Mesenchymal stem cell (in vitro differentiated cells and primary cell): ENCODE results near the gene SYT7.

Experiments used
- DNase-seq: peaks from one replicate; pipeline ENCODE4 v3.0.0-alpha.2; 2013
- H2AFZ ChIP-seq: one replicate; pipeline ENCODE4 v1.6.1; 2013; ENCODE audit warnings: low read depth, mild to moderate bottlenecking, control low read depth, inconsistent platforms, low read length, moderate library complexity
- H2AK5ac ChIP-seq: 2 replicates; pipeline ENCODE4 v1.6.1; 2013; ENCODE audit warnings: low read length, moderate library complexity, mild to moderate bottlenecking, inconsistent platforms; ENCODE audit not compliant: severe bottlenecking
- H2BK120ac ChIP-seq: one replicate; pipeline ENCODE4 v1.6.1; 2013; ENCODE audit warnings: low read depth, mild to moderate bottlenecking, inconsistent platforms, low read length, moderate library complexity
- H2BK12ac ChIP-seq, 2 experiments: one replicate each; pipeline ENCODE4 v1.6.1; 2013; ENCODE audit warnings: inconsistent platforms in 2 of 2, low read length in 2 of 2, mild to moderate bottlenecking in 2 of 2, moderate library complexity in 2 of 2, control low read depth in 1 of 2
- H2BK15ac ChIP-seq: one replicate; pipeline ENCODE4 v1.6.1; 2013; ENCODE audit warnings: mild to moderate bottlenecking, low read depth, inconsistent platforms; ENCODE audit not compliant: poor library complexity, severe bottlenecking
- H2BK5ac ChIP-seq: 2 replicates; pipeline ENCODE4 v1.6.1; 2013; ENCODE audit warnings: low read depth, mild to moderate bottlenecking, low read length, control low read depth, inconsistent platforms; ENCODE audit not compliant: poor library complexity, severe bottlenecking
- H3K14ac ChIP-seq, 2 experiments: one replicate each; pipeline ENCODE4 v1.6.1; 2013; ENCODE audit warnings: inconsistent platforms in 2 of 2, low read length in 2 of 2, control low read depth in 1 of 2, mild to moderate bottlenecking in 1 of 2, moderate library complexity in 1 of 2
- H3K18ac ChIP-seq, 2 experiments: one replicate each; pipeline ENCODE4 v1.6.1; 2013; ENCODE audit warnings: inconsistent platforms in 2 of 2, low read length in 2 of 2, control low read depth in 1 of 2, low read depth in 1 of 2, mild to moderate bottlenecking in 1 of 2
- H3K23ac ChIP-seq, 2 experiments: one replicate each; pipeline ENCODE4 v1.6.1; 2013; ENCODE audit warnings: inconsistent platforms in 2 of 2, low read length in 2 of 2, mild to moderate bottlenecking in 2 of 2, moderate library complexity in 2 of 2, control low read depth in 1 of 2
- H3K27ac ChIP-seq: 2 replicates; pipeline ENCODE4 v1.5.1; 2013; ENCODE audit warnings: mild to moderate bottlenecking, moderate library complexity, low read length, control low read depth, inconsistent platforms; ENCODE audit not compliant: poor library complexity, severe bottlenecking
- H3K27me3 ChIP-seq, 2 experiments: 2 replicates each; pipeline versions ENCODE4 v1.6.1 to v1.7.0; 2013; ENCODE audit warnings: low read length in 2 of 2, mild to moderate bottlenecking in 2 of 2, moderate library complexity in 2 of 2, control low read depth in 1 of 2, inconsistent platforms in 1 of 2; ENCODE audit not compliant: control insufficient read depth in 1 of 2, insufficient read depth in 1 of 2
- H3K36me3 ChIP-seq, 2 experiments: 2 replicates each; pipeline versions ENCODE4 v1.6.1 to v1.7.0; 2013; ENCODE audit warnings: low read length in 2 of 2, control low read depth in 1 of 2, inconsistent platforms in 1 of 2, low read depth in 1 of 2, mild to moderate bottlenecking in 1 of 2; ENCODE audit not compliant: insufficient read depth in 2 of 2, control insufficient read depth in 1 of 2
- H3K4ac ChIP-seq, 2 experiments: one replicate each; pipeline ENCODE4 v1.6.1; 2013; ENCODE audit warnings: inconsistent platforms in 2 of 2, low read length in 2 of 2, mild to moderate bottlenecking in 2 of 2, moderate library complexity in 2 of 2, control low read depth in 1 of 2, low read depth in 1 of 2
- H3K4me1 ChIP-seq: 2 replicates; pipeline ENCODE4 v1.6.1; 2013; ENCODE audit warnings: low read depth, low read length, control low read depth; ENCODE audit not compliant: control insufficient read depth, insufficient read depth
- H3K4me2 ChIP-seq: 2 replicates; pipeline ENCODE4 v1.6.1; 2013; ENCODE audit warnings: low read length, mild to moderate bottlenecking, inconsistent platforms; ENCODE audit not compliant: poor library complexity, severe bottlenecking
- H3K4me3 ChIP-seq, 2 experiments: 2 replicates each; pipeline versions ENCODE4 v1.5.1 to v1.7.0; 2013; ENCODE audit warnings: low read length in 2 of 2, mild to moderate bottlenecking in 2 of 2, control low read depth in 1 of 2, low read depth in 1 of 2; ENCODE audit not compliant: insufficient read depth in 1 of 2
- H3K79me1 ChIP-seq: replicated peaks from 2 replicates; pipeline ENCODE4 v1.6.1; 2013; ENCODE audit warnings: mild to moderate bottlenecking, control low read depth, low read length, inconsistent platforms; ENCODE audit not compliant: poor library complexity, severe bottlenecking
- H3K9ac ChIP-seq: 2 replicates; pipeline ENCODE4 v1.7.0; 2013; ENCODE audit warnings: mild to moderate bottlenecking, low read length, moderate library complexity
- H3K9me3 ChIP-seq: 2 replicates; pipeline ENCODE4 v1.7.0; 2013; ENCODE audit warnings: mild to moderate bottlenecking, low read length; ENCODE audit not compliant: control insufficient read depth
- H4K8ac ChIP-seq: one replicate; pipeline ENCODE4 v1.6.1; 2013; ENCODE audit warnings: inconsistent platforms, mild to moderate bottlenecking, low read length, moderate library complexity
- H4K91ac ChIP-seq: one replicate; pipeline ENCODE4 v1.6.1; 2013; ENCODE audit warnings: mild to moderate bottlenecking, low read length, inconsistent platforms
- WGBS: methylation state at CpG from one replicate; pipeline ENCODE4 v1.1.7; 2013; ENCODE audit warnings: mixed read lengths; 5-methylcytosine and 5-hydroxymethylcytosine counted together

SYT7 gene

GRCh38 chr11:61621917-61622585 lies 41.2 kb upstream of the SYT7 start:
- no peak for DNase-seq
- Histone ChIP-seq H3K4me2 (no peak overlapping the region), H3K79me1 (no peaks in the 10 kb centered on the region), H3K4me1 (peaks cover 7% of the 10 kb centered on the region), H2BK15ac (no peak overlapping the region), H4K8ac (no peak overlapping the region), H3K14ac (no peak overlapping the region), H3K27ac (no peak overlapping the region), H3K18ac (no peak overlapping the region), H3K23ac (no peak overlapping the region), H3K27me3 (peaks cover 0 to 37% of the 10 kb centered on the region in 2 experiments), H3K9me3 (no peaks in the 10 kb centered on the region), H3K4ac (no peak overlapping the region), H4K91ac (no peak overlapping the region), H2BK5ac (no peak overlapping the region), H3K4me3 (no peak overlapping the region), H2BK120ac (no peak overlapping the region), H2AK5ac (no peak overlapping the region), H3K36me3 (peaks cover 0 to 3% of the 10 kb centered on the region in 2 experiments), H2BK12ac (no peak overlapping the region), H3K9ac (no peak overlapping the region), H2AFZ (no peak overlapping the region)
- WGBS, result 66% methylated on average over 5 of the region's 7 CpGs

- no peaks in the 10 kb centered on the region for H3K36me3 ChIP-seq
- H3K27me3 ChIP-seq, result peaks cover 0 to 37% of the 10 kb centered on the region in 2 experiments
- no peak overlapping the region for H3K27ac ChIP-seq
- H3K18ac ChIP-seq, result no peak overlapping the region
- no peak overlapping the region for H3K23ac ChIP-seq
- no peak overlapping the region for H4K91ac ChIP-seq
- no peak overlapping the region for H2BK5ac ChIP-seq
- H2BK12ac ChIP-seq, result no peak overlapping the region
- DNase-seq, result no peak
- no peak overlapping the region for H3K4ac ChIP-seq
- H2BK120ac ChIP-seq, result no peak overlapping the region
- H2BK15ac ChIP-seq, result no peak overlapping the region
- H3K79me1 ChIP-seq, result no peaks in the 10 kb centered on the region
- no peak overlapping the region for H3K4me2 ChIP-seq
- H3K4me3 ChIP-seq, result no peak overlapping the region
- H3K9ac ChIP-seq, result no peak overlapping the region
- H3K9me3 ChIP-seq, result no peaks in the 10 kb centered on the region
- no peak overlapping the region for H2AK5ac ChIP-seq
- no peak overlapping the region for H2AFZ ChIP-seq
- H3K4me1 ChIP-seq, result no peaks in the 10 kb centered on the region
- no peak overlapping the region for H4K8ac ChIP-seq
- 54% methylated on average over 6 of the region's 6 CpGs for WGBS
- no peak overlapping the region for H3K14ac ChIP-seq
Measured at GRCh38 chr11:61619471-61620226, 38.8 kb upstream of the SYT7 start.

GRCh38 chr11:61618978-61619377 lies 38.1 kb upstream of the SYT7 start:
- H3K18ac ChIP-seq, result no peak overlapping the region
- H2AFZ ChIP-seq, result no peak overlapping the region
- no peak for DNase-seq
- no peak overlapping the region for H3K4ac ChIP-seq
- no peaks in the 10 kb centered on the region for H3K79me1 ChIP-seq
- no peak overlapping the region for H3K4me3 ChIP-seq
- H2BK5ac ChIP-seq, result no peak overlapping the region
- 15% methylated on average over 5 of the region's 5 CpGs for WGBS
- H3K9me3 ChIP-seq, result no peaks in the 10 kb centered on the region
- H3K9ac ChIP-seq, result no peak overlapping the region
- H3K4me2 ChIP-seq, result no peak overlapping the region
- H3K4me1 ChIP-seq, result no peaks in the 10 kb centered on the region
- H3K27me3 ChIP-seq, result peaks cover 0 to 40% of the 10 kb centered on the region in 2 experiments
- H3K14ac ChIP-seq, result no peak overlapping the region
- no peak overlapping the region for H2AK5ac ChIP-seq
- H4K91ac ChIP-seq, result no peak overlapping the region
- no peaks in the 10 kb centered on the region for H3K36me3 ChIP-seq
- H3K27ac ChIP-seq, result no peak overlapping the region
- no peak overlapping the region for H3K23ac ChIP-seq
- H2BK15ac ChIP-seq, result no peak overlapping the region
- no peak overlapping the region for H2BK120ac ChIP-seq
- H4K8ac ChIP-seq, result no peak overlapping the region
- H2BK12ac ChIP-seq, result no peak overlapping the region

GRCh38 chr11:61617515-61617914 lies 36.6 kb upstream of the SYT7 start:
- H4K91ac ChIP-seq, result no peak overlapping the region
- no peaks in the 10 kb centered on the region for H3K79me1 ChIP-seq
- 95% methylated on average over 4 of the region's 4 CpGs for WGBS
- no peaks in the 10 kb centered on the region for H3K9me3 ChIP-seq
- H3K36me3 ChIP-seq, result no peaks in the 10 kb centered on the region
- no peak overlapping the region for H4K8ac ChIP-seq
- H2BK12ac ChIP-seq, result no peak overlapping the region
- DNase-seq, result no peak
- peaks cover 0 to 52% of the 10 kb centered on the region in 2 experiments for H3K27me3 ChIP-seq
- H3K23ac ChIP-seq, result no peak overlapping the region
- no peak overlapping the region for H2BK5ac ChIP-seq
- H3K4ac ChIP-seq, result no peak overlapping the region
- no peak overlapping the region for H2BK120ac ChIP-seq
- H3K14ac ChIP-seq, result no peak overlapping the region
- H2BK15ac ChIP-seq, result no peak overlapping the region
- no peak overlapping the region for H3K9ac ChIP-seq
- H3K4me3 ChIP-seq, result no peak overlapping the region
- H2AFZ ChIP-seq, result no peak overlapping the region
- H3K27ac ChIP-seq, result no peak overlapping the region
- no peak overlapping the region for H3K4me2 ChIP-seq
- no peak overlapping the region for H2AK5ac ChIP-seq
- no peaks in the 10 kb centered on the region for H3K4me1 ChIP-seq
- H3K18ac ChIP-seq, result no peak overlapping the region
